Measurements from ENCODE around the gene GINS1.

- TF ChIP-seq CTCF (IDR thresholded peaks at IDR 0.05) (no peak), POLR2A (IDR thresholded peaks at IDR 0.05) (no peak)
Observed at GRCh38 chr20:25437153-25437581, 29.7 kb downstream of the GINS1 start.
